Measurements from ENCODE around the gene MND1.
A peak's percentile ranks its signal among the peaks of the same experiment; 100 is the strongest.

Gene MND1, protein sequence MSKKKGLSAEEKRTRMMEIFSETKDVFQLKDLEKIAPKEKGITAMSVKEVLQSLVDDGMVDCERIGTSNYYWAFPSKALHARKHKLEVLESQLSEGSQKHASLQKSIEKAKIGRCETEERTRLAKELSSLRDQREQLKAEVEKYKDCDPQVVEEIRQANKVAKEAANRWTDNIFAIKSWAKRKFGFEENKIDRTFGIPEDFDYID

DNA sequence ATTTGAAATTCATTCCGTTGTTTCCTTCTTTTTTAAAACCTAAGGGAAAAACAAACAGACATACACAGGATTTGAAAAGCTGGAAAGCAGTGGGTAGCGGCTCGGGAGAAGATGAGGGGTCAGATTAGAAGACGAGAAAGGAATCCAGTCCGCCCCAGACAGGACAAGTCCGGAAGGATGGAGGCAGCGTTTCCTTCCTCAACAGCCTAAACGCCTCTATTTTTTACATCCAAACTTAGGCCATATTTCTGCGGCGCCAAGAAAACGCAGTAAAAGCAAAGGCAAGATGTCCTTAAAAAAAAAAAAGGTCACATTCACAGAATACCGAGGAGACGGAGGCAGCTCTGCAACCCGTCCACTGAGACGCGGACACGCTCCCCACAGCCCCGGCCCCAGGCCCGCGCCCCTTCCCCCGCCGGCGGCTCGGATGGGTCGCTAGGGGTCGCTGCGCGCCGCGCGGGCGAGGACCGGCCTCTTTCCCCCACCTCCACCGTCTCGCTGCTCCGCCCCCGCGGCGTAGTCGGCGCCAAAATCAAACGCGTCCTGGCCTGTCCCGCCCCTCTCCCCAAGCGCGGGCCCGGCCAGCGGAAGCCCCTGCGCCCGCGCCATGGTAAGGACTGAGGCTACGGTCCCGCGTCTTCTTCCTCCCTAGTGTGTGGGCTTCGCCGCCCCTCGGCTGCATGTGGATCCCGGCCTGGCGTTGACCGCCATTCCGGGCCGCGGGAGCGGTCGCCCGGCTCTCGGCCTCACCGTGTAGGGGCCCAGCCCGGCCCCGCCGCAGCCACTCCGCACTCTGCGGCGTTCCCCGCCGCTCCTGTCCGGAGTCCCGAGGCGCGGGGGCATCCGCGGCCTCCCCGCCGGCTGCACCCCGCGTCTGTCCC is at the start of gene MND1:
Gene MND1 (plus strand): TSS at position 558 of the 881 bp plus-strand sequence. CDS start 50 bp downstream, at position 608.
- peak; percentile 85 for DNase-seq (ENCODE audit: low spot score)

DNA sequence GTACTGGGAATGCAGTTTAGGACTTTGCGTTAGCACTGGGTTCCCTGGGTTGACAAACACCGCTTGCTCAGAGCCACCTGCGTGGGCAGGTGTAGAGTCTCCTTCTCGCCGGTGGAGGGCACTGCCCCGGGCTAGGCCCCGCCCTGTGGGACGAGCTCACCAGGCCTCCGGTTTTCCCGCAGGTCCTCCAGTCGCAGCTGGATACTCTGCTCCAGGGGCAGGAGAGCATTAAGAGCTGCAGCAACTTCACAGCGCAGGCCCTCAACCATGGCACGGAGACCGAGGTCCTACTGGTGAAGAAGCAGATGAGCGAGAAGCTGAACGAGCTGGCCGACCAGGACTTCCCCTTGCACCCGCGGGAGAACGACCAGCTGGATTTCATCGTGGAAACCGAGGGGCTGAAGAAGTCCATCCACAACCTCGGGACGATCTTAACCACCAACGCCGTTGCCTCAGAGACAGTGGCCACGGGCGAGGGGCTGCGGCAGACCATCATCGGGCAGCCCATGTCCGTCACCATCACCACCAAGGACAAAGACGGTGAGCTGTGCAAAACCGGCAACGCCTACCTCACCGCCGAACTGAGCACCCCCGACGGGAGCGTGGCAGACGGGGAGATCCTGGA is 49.2 kb upstream of the MND1 start:
- DNase-seq (ENCODE audit: low spot score): no peak

DNA sequence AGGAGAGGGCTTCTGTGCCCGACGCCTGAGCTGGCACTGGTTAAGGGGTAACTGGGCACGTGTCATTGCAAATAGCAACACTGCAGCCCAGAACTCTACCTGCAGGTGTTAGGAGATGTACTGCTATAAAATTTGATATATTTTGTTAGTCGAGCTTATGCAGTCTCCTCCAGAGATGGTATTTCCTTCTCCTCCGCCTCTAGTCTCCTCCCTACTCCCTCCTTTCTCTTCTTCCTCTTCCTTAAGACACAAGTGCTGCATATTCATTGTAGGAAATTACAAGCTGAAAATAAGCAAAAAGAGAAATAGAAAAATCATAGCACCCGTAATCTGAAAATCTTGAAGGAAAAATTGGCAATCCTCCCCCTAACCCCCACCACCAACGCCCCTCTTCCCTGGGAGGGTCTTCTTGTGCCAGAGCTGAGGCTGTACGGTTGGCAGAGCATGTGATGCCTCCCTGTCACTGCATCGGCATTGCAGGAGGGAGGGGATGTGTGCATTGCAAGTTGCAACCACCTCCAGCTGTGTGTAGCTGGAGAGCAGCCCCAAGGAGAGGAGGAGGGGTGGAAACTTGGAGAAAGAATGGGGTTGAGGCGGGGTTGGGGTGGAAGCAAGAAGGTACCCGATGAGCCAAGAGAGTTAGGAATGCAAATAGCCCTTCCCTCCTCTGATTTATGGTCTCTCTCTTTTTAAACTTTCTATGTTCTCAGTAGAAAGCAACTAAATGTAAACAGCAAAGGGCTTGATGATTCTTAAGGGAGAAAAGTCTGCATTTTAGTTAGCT is 48.3 kb upstream of the MND1 start:
- DNase-seq (ENCODE audit: low spot score): no peak

DNA sequence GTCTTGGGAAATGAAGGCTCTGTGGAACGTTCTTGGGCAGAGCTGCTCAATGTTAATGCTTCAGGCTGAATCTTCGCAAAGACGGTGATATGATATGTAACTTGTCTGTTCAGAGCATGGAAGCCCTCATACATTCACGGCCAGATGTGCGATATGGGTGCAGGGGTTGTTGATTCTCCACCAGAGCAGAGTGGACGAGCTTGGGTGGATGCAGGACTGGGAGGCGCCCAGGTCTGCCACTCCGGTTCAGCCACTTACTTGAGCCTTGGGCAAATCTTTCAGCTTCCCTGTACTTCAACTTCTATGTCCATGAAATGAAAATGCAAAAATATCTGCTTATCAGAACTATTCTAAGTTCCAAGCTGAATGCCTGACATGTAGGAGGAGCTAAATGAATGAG is 47.4 kb upstream of the MND1 start:
- no peak for DNase-seq (ENCODE audit: low spot score)

DNA sequence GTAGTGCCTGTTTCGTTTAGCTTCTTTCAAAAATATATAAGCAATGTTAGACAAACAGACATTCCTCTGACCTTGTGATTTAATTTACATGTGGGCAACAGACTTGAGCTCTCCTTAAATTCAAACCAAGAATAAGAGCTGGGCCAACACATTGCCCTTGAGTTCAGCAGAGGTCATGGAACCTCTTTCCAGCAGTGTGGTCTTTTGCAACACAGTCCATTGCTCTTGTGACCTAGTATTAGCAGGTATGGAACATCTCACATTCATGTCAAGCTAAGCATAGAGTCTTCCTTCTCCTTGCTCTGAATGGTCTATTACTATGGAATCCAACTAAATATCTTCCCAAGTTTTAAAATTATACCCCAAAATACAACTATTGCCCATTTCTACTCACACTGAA is 33.7 kb upstream of the MND1 start:
- DNase-seq (ENCODE audit: low spot score): no peak

DNA sequence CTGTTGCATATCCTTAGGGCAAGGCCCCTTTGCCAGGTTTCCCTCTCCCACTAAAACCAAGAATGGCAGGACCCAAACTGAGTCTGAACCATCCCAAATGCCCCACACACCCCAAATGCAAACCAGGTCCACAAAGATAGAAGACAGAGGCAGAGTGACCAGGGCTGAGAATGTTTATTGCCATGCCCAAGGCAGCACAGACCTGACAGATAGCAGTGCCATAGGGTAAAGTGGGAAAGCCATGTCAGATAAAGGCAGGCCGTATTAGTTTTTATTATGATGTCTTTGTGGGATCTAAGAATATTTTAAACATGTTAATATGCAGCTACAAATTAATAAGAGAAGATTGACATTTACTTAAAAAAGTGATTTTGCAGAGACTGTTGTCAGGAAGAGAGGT is 29.6 kb upstream of the MND1 start:
- no peak for DNase-seq (ENCODE audit: low spot score)

DNA sequence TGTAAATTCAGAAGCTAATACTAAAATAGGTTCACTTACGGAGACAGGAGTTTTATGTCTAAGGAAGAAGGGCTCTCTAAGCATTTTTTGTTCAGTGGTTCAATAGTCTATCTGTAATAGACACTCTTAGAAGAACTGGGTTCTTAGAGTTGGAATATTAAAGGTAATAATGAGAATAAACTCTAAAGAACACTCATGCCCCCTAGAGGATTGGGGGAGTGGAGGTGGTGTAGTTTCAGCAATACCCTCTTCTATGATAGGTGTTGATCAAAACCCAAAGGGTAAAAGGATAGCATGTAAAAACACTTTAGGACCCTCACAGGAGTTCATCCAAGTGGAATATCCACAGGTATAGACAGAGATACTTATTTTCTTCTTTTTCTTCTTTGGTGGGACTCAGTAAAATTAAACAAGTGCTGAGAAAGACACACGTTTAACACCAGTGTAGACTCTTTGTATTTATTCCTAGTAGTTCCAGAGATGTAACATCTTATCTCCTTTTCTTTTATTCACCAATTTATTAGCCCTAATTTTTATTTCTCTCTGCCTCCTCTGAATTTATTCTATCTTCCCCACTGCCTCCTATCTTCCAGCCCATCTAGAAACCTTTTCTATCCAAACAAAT is 25.7 kb upstream of the MND1 start:
- DNase-seq (ENCODE audit: low spot score): peak; percentile 42

DNA sequence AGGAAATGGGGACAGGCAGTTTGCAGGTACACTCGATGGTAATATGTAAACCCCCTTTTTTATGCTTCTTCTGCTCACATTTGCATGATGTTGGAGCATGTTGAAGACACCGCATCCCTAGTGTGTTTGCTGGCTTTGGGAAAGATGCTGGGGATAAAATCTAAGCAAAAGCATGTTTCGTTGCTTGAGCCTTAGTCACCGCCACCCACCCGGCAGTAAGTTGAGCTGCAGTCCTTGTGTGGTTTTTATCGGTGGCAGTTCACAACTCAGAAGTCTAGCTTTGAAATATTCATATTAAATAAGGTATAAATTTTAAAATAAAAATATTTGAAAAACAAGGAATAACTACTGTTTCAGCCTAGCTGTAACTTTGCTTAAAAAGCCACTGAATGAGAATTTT is 21.7 kb upstream of the MND1 start:
- DNase-seq (ENCODE audit: low spot score): no peak

DNA sequence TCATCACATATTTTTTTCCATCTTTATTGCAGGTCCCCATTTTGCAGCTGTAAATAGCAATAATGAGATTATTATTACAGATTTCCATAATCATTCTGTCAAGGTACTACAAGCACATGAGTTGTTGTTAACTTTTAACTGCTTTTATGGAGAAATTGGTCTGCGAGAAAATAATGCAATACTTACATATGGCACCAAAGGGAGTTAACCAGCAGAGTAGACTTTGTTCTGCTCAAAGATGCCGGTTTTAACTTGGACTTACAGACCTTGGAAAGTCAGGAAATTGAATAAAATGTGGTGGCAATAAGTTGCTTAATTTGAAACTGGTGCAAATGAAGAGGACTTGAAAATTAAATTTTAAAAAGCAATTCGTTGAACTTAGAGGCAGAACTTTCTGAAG is 20.4 kb upstream of the MND1 start:
- DNase-seq (ENCODE audit: low spot score): no peak

DNA sequence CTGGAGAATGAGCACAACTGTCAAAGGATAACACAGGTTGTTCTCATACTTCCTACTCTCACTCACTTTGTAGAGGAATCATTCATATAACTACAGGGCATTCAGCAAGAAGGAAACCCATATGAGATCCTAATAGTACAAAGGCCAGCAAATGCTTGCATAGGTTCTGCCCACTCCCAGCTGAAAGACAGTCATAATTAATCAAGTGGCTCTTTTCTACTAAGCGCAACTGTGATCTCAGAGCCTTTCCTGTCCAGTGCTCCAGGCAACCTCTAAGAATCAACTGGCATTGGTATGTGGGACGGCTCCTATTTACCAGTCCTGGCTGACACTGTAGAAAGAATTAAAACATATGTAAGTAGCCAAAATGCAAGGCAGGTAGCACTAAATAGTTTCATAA is 18.9 kb upstream of the MND1 start:
- DNase-seq (ENCODE audit: low spot score): no peak

DNA sequence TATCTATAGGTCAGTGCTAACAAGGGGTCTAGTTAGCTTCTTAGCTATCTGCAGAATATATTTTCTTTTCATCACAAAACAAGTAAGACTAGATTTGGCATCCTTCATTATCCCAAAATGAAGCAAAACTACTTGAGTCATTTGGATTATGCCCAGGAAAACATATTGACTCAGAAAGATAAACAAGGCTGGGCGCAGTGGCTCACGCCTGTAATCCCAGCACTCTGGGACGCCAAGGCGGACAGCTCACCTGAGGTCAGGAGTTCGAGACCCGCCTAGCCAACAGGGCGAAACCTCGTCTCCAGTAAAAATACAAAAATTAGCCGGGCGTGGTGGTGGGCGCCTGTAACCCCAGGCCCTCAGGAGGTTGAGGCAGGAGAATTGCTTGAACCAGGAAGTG is 18.0 kb upstream of the MND1 start:
- no peak for DNase-seq (ENCODE audit: low spot score)

DNA sequence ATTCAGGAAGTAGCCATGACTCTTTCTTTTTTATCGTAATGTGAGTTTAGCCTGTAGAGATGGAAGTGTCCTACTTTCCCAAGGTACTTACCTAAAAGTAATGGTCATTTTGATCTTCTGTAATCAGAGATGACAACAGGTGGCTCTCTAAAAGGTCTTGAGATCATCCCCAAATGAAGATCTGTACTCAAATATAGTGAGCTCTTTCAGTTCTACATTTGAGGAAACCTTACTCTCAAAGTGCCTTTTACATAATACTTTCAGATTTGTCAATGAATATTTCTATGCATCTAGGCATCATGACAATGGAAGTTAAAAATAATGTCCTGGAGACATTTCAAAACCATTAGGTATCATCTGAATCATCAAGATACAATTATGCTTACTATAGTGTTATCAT is 17.2 kb upstream of the MND1 start:
- no peak for DNase-seq (ENCODE audit: low spot score)

DNA sequence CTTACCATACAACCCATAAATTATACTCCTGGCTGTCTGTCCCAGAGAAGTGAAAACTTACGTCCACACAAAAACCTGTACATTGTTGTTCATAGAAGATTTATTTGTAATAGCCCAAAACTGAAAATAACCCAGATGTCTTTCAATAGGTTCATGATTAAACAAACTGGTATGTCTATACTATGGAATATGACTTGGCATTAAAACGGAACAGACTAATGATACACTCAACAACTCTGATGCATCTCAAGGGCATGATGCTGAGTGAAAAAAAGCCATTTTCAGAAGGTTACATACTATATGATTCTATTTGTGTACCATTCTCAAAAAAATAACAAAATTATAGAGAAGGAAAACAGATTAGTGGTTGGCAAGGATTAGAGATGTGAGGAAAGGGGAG is 11.6 kb upstream of the MND1 start:
- no peak for DNase-seq (ENCODE audit: low spot score)

DNA sequence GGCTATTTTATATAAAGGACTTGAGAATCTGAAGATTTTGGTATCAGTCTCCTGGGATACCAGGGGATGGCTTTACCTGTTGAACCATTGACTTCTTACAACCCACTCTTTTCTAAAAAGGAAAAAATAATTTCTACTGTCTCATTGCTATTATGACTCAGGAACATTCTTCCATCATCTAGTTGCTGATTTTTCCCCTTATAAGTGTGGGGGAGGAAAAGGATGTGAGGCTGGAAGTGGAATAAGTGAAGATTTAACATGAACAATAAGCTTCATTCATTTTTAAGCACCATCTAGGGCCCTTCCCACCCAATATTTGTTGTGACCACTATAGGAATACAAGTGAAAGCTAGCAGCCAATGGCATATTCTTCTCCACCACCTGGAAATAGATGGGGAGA is 10.6 kb upstream of the MND1 start:
- no peak for DNase-seq (ENCODE audit: low spot score)

DNA sequence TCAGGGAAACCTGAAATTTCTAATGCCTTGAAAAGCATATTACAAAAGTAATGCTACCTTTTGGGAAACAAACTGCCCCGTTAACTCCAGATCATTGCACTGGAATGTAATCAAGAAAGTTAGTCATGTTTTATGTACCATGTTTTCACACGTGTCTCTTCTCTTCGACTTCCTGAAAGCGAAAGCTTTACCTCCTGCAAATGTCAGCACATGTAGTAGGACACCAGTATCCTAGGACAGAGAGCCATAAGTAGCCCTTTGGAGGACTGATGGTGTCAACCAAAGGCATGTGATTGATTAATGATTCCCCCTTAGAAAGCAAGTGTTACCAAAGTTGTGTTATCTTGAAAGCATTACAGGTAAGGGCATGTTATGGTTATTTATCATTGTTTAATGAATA is 8.8 kb upstream of the MND1 start:
- no peak for DNase-seq (ENCODE audit: low spot score)

DNA sequence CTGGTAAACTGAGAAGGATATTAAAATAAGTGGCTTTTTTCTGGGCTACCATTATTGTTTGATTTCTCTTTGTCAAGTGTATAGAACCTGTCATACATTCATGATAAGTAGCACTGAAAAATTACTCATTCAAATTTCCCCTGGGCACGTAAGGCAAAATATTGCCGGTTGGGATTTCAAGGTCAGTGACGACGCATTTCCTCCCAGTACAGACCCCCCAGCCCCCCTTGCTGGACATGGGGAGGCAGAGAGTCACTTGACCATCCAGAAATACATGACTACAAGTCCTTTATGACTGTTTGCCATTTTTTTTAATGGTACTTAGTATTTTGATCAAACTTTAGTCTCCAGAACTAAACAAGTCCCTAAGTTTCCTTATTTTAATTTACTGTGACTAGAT is 6.8 kb upstream of the MND1 start:
- no peak for DNase-seq (ENCODE audit: low spot score)

DNA sequence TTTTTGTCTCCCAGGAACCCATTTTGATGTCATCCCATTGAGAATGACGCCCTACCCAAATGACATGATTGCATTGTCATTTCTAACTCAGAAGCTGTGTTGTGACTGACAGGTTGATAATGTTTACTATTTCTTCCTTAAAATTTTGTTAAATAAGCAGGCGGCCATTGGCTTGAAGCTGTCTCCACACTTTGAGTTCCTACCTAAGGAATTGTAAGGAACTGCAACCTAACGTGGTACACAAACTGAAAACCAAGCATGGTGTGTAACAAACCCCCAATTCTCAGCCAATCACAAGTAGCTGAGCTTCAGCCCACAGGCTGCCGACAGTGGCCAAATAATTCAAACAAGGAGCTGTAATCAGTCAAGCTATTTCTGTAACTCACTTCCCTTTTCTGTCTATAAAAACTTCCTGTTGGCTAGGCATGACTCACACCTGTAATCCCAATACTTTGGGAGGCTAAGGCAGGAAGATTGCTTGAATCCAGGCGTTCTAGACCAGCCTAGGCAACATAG is 2.9 kb upstream of the MND1 start:
- DNase-seq (ENCODE audit: low spot score): no peak

DNA sequence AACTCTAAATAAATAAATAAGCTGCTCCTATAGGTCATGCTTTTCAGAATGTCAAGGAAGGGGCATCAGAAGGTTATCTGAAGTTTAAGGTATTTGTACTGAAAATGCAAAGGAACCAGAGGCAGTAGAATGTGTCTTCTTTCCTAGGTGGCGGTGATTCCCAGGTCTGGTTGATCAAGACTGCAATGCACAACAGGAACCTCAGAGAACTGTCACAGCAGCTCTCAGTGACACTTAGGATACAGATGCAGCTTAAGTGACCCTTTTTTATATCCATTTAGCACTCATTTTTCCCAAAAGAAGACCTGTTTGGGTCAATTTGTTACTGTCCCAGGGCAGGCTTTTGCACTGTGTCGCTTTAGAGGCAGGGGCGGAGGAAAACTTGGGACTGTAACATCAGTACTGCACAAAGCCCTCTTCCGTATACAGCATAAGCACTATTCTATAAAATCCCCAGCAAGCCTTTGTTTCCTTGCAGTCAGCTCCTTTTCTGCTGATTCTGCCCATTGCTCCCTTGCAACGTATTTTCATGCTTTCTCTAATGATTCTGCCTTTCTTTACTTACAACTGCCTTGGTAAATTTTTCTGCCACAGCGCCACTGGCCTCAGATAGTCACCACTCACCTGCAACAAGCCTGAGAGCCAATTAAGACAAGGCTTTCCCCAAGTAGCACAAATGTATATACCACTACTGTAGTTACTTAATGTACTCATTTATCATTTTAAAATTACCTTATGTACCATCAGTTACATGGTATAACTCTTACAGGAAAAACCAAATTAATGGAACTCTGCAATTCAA is 1.5 kb upstream of the MND1 start:
- no peak for DNase-seq (ENCODE audit: low spot score)

DNA sequence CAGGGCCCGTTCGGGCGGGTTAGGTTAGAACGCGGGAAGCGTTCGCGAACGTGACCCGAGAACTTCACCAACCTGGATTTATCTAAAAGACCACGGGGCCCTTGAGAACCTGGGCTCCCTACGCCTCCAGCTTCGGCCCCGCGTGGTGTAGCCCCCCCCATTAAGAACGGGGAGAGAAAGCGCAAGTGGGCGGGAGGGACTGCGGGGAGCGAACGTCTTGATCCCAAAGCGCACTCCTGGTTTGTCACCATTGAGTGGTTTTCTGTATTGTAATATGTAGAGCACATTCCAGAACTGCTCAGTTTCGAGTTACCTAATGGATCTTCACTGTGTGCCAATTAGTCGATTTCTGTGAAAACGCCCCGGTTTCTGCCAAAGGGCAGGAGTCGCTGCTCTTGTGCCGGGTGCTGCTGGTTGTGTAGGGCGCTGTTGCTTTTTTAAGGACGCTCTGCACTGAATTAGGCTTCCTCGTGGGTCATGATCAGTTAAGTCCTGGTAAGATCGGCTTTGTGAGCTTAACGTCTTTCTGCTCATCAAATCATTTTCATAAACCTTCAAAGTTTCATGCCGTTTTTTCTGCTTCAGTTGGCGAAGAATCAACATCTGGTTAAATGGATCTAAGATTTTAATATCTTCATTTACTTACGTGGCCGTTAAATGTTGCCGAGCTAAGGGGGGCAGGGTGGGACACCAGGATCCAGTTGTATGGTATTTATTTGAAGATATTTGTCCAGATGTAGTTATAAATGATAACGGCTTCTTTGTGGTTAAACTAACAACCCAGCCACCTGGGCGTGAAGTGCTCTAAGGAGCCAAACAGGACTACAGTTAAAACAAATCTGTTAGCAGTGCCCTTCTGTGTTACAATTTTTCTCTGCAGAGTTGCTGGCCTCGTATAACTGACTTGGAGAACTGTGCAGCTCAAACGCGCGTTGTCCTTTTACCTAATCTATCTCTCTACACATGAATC is 809 bp downstream of the MND1 start:
- peak; percentile 57 for DNase-seq (ENCODE audit: low spot score)

DNA sequence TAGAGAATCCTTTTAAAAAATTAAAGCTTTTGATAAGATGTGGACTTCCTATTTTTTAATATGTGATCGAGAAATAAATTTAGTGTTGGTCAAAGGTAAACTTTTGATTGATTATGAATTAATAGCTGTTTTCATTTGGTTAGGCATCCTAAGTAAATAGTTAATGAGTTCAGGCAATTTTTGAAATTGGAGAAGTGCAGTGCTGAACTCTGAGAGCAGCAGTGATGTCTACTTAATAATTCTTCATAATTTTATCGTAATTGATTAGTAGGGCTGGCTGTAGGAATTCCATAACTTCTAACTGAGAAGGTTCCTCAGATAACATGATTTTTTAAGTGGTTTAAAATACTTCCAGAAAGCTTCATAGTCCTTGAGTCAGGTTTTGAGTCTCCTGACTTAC is 1.5 kb downstream of the MND1 start:
- DNase-seq (ENCODE audit: low spot score): no peak

Data from CD4-positive, alpha-beta T cell treated with Interleukin-6 at 100 ng/mL for 8 hours (primary cell).